ENCODE results near the gene PFKFB4.

PFKFB4 gene

GRCh38 chr3:48599509-48600285, 43.1 kb upstream of the PFKFB4 start:
- DNase-seq (ENCODE audit: low read depth in 1 of 2, low spot score in 1 of 2), result no peak
- no peak for TF ChIP-seq CTCF (IDR thresholded peaks at IDR 0.05; ENCODE audit: insufficient read depth, low read length)
- TF ChIP-seq SPI1 (IDR thresholded peaks at IDR 0.05; ENCODE audit: borderline replicate concordance, low read depth), result no peak
- no peak for TF ChIP-seq REST (IDR thresholded peaks at IDR 0.05; ENCODE audit: insufficient replicate concordance, low read depth)
- no peak for TF ChIP-seq POLR2AphosphoS5 (IDR thresholded peaks at IDR 0.05; ENCODE audit: low read depth)
- no peak for TF ChIP-seq GABPA (IDR thresholded peaks at IDR 0.05; ENCODE audit: low read depth)
- Histone ChIP-seq H3K4me3 (replicated peaks; ENCODE audit: insufficient read depth, low read length) (no peak overlapping the region), H3K27ac (replicated peaks) (no peak overlapping the region), H3K27me3 (ENCODE audit: insufficient read depth, poor library complexity, severe bottlenecking) (peaks cover 3% of the 10 kb centered on the region)

- H3K27me3 ChIP-seq (ENCODE audit: insufficient read depth, poor library complexity, severe bottlenecking), result peaks cover 6% of the 10 kb centered on the region
- no peak for TF ChIP-seq CTCF (IDR thresholded peaks at IDR 0.05; ENCODE audit: insufficient read depth, low read length)
- no peak for TF ChIP-seq REST (IDR thresholded peaks at IDR 0.05; ENCODE audit: insufficient replicate concordance, low read depth)
- no peak for TF ChIP-seq GABPA (IDR thresholded peaks at IDR 0.05; ENCODE audit: low read depth)
- TF ChIP-seq SPI1 (IDR thresholded peaks at IDR 0.05; ENCODE audit: borderline replicate concordance, low read depth), result no peak
- no peak for TF ChIP-seq POLR2AphosphoS5 (IDR thresholded peaks at IDR 0.05; ENCODE audit: low read depth)
- H3K27ac ChIP-seq (replicated peaks), result no peak overlapping the region
- no peak overlapping the region for H3K4me3 ChIP-seq (replicated peaks; ENCODE audit: insufficient read depth, low read length)
- DNase-seq (ENCODE audit: low read depth in 1 of 2, low spot score in 1 of 2), result no peak
These were observed 42.5 kb upstream of the PFKFB4 start for GRCh38 chr3:48599077-48599501.

- H3K27ac ChIP-seq (replicated peaks), result no peak overlapping the region
- TF ChIP-seq POLR2AphosphoS5 (IDR thresholded peaks at IDR 0.05; ENCODE audit: low read depth), result no peak
- TF ChIP-seq CTCF (IDR thresholded peaks at IDR 0.05; ENCODE audit: insufficient read depth, low read length), result no peak
- no peak for TF ChIP-seq GABPA (IDR thresholded peaks at IDR 0.05; ENCODE audit: low read depth)
- no peak for TF ChIP-seq REST (IDR thresholded peaks at IDR 0.05; ENCODE audit: insufficient replicate concordance, low read depth)
- no peak for TF ChIP-seq SPI1 (IDR thresholded peaks at IDR 0.05; ENCODE audit: borderline replicate concordance, low read depth)
- no peak for DNase-seq (ENCODE audit: low read depth in 1 of 2, low spot score in 1 of 2)
- no peak overlapping the region for H3K4me3 ChIP-seq (replicated peaks; ENCODE audit: insufficient read depth, low read length)
- H3K27me3 ChIP-seq (ENCODE audit: insufficient read depth, poor library complexity, severe bottlenecking), result peaks cover 10% of the 10 kb centered on the region
These were observed 41.9 kb upstream of the PFKFB4 start for GRCh38 chr3:48598323-48599076.
